GM21367 (cell line): ENCODE results near the gene CHST15.
"Not testable (repeated sequence)": the region's sequence is repeated elsewhere in the genome, so short reads cannot be mapped to it uniquely, and the experiment has no call there.

Experiments used
- ATAC-seq: cut with Tn5 transposase; IDR thresholded peaks from one replicate; pipeline ENCODE4 v1.9.1; 2021; ENCODE audit not compliant: unreplicated experiment

The CHST15 gene

DNA sequence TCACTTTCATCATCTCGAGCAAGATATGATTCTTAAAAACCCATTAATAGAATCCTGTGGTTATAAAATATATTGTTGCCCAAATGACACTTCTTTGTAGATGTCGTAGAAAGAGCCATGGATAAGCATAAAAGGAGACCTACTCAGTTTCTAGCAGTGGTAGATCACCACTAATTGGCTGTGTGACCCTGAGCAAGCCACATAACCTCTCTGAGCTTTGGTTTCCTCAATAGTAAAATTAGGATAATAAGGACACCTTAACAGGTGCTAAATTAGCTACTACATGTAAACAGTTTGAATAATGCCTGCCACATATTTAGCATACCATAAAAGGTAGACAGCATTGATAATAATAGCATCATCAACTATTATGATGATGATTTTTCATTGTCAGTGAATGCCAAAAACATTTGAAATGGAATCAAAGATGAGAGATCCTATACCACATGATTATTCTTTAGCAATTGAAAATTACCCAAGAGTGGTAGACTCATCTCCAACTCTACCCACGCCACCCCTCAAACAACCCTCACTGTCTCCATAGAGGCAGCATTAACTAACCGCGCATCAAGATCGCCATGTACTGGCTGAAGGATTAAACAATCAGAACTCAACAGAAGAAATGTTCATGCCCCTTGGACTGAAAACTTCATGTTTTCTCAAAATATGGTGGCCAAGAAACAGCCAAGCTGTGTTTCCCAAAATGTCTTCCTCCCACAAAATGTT is 45.8 kb downstream of the CHST15 start:
- ATAC-seq: no peak

- ATAC-seq: no peak
Measured at GRCh38 chr10:124045801-124046355, 47.5 kb downstream of the CHST15 start.

DNA sequence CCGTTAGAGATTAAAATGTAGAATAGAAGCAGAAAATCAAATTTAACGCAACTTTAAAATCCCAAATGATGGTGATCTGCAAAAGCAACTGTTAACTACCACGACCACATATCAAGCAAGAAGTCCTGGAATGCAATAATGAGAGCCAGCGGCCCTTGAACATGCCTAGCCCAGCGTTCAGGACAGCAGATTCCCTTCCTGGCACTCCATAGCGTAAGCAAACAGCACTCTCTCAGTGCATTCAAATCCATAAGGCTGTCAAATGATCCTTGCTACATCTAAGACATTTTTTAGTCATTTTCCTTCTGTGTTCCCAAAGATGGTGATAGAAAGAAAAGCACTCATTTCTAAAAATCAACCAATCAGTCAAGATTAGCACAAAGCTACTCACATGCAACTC is 48.1 kb downstream of the CHST15 start:
- ATAC-seq: no peak

DNA sequence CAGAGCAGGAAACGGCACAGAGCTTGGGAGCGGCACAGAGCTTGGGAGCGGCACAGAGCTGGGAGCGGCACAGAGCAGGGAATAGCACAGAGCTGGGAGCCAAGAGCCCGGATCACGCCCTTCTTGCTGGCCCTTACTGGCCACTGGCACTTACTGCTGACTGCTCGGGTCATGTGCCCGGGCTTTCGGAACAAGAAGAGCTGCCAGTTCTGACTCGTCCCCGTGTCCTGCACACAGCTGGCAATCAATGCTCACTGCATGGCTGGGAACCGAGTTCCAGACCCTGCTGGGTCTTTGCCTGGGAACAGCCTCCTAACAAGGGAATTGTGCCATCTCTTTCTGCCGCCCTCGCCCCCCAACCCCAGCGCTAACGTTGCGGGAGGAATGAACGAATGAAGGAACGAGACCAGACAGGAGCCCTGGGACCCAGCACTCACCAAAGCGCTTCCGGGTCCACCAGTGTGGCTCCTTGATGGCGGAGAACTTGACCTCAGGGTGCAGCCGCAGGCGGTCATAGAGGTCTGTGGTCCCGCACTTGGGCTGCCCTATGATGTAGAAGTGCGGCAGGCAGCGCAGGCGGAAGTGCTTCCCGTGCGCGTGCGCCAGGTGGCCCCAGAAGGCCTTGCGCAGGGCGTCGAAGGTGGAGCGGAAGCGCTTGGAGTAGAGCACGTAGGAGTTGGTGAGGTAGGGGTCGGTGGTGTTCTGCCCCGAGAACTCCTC is 49.1 kb downstream of the CHST15 start:
- ATAC-seq: no peak

GRCh38 chr10:124043310-124044142 is 49.9 kb downstream of the CHST15 start:
- peak; percentile 66 for ATAC-seq

DNA sequence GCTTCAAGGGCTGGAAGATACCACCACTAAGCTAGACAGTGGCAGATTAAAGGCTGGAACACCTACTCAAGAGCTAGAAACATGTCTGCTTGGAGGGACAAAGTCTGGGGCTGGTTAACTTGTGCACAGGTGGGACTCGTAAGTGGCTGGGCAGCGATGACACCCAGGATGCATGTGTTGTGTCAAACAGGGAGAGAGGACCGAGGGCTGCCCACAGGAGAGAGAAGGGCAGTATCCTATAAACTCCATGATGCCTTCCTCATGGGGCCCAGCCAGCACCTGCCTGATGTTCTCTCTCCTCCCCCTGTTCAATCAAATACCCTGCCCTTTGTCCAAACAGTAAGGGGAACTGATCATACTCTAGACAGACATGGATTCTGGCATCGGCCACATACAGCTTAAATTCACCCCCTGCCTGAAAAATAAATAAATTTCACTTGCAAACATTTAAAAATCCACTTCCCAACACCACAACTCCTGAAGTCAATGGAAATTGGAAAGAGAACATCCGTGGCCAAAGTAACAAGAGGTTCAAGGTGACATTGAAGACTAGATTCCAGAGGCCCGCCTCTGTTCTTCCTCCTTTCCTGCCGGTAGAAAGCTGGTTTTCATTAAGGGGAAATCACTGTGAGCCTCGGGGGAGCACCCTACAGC is 50.6 kb downstream of the CHST15 start:
- no peak for ATAC-seq

GRCh38 chr10:124041675-124042445 is 51.5 kb downstream of the CHST15 start:
- no peak for ATAC-seq

- no peak for ATAC-seq
Measured at GRCh38 chr10:124040451-124041188, 52.8 kb downstream of the CHST15 start.

- ATAC-seq: no peak
Measured at GRCh38 chr10:124039483-124040013, 53.9 kb downstream of the CHST15 start.

DNA sequence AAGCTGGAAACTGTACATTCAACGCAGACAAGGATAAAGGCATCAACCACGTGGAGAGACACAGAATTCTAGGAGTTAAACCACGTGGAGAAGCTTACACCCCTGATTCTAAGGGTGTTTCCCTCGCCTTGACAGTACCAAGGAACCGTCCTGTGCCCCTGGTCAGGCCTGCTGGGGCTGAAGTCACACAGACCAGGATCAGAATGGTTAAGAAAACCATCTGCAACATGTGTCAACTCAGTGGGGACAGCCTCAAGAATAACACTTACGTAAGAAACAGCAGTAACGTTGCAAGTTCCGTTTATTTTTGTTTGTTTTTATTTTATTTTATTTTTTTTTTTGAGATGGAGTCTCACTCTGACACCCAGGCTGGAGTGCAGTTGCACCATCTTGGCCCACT is 55.6 kb downstream of the CHST15 start:
- no peak for ATAC-seq

DNA sequence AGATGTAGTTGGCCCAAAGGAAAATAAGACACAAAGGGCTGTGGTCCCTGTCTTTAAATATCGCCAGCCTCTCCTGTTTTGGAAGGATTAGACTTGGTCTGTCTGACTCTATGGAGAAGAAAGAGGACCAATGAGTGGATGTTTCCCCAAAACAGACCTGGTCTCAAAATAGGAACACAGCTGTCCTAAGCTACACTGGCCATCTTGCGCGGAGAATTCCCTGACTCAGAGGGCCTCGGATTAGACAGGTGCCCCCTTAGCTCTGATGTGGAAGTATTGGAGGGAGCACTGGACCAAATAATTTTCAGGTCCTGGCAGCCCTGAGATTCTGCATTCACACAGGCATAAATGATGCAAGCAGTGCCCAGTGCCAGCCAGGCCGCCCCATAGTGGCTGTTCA is 56.1 kb downstream of the CHST15 start:
- ATAC-seq: no peak

- no peak for ATAC-seq
Measured at GRCh38 chr10:124036746-124037145, 56.7 kb downstream of the CHST15 start.

GRCh38 chr10:124035928-124036558 is 57.4 kb downstream of the CHST15 start:
- peak; percentile 97 for ATAC-seq

DNA sequence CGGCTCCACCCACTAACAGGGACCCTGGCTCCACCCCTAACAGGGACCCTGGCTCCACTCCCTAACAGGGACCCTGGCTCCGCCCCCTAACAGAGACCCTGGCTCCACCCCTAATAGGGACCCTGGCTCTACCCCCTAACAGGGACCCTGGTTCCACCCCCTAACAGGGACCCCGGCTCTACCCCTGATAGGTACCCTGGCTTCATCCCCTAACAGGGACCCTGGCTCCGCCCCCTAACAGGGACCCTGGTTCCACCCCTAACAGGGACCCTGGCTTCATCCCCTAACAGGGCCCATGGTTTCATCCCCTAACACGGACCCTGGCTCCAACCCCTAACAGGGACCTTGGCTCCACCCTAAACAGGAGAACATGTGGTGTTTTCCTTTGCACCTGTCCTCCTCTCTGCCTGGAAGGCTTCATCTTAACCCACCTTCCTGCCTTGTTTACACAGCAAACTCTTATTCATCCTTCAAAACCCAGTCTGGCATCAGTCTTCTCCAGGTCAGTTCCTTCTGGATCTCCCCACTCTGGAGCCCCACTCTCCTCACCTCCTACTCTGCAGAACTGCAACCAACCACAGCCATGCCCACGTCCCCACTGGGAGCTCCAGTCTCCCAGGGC is 58.0 kb downstream of the CHST15 start:
- ATAC-seq: no peak

- not testable (repeated sequence) for ATAC-seq
Measured at GRCh38 chr10:124034576-124035305, 58.7 kb downstream of the CHST15 start.

DNA sequence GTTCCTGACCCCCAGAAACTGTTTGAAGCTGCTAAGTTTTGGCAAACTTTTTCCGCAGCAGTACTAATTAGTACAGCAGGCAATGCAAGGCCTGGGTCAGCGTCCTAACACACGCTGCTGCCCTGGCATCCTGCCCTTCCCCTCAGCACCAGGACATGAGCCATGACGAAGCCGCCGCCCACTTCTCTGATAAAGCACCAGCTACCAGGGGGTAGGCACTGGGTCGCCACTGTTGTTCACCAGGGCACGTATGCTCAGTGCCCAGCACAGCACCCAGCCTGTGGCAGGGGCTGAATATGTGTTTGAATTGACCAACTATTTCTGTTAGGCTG is 59.5 kb downstream of the CHST15 start:
- ATAC-seq: no peak

GRCh38 chr10:124032971-124033886 is 60.2 kb downstream of the CHST15 start:
- ATAC-seq: no peak
